ENCODE results near the gene KDELR3.

Gene KDELR3

GRCh38 chr22:38479096-38479837, 11.4 kb downstream of the KDELR3 start:
- in situ Hi-C loops (cut with MboI; ENCODE audit: low sequenced_read_pairs, unreplicated experiment) = no loop called here
- TF ChIP-seq, protein P1, sequence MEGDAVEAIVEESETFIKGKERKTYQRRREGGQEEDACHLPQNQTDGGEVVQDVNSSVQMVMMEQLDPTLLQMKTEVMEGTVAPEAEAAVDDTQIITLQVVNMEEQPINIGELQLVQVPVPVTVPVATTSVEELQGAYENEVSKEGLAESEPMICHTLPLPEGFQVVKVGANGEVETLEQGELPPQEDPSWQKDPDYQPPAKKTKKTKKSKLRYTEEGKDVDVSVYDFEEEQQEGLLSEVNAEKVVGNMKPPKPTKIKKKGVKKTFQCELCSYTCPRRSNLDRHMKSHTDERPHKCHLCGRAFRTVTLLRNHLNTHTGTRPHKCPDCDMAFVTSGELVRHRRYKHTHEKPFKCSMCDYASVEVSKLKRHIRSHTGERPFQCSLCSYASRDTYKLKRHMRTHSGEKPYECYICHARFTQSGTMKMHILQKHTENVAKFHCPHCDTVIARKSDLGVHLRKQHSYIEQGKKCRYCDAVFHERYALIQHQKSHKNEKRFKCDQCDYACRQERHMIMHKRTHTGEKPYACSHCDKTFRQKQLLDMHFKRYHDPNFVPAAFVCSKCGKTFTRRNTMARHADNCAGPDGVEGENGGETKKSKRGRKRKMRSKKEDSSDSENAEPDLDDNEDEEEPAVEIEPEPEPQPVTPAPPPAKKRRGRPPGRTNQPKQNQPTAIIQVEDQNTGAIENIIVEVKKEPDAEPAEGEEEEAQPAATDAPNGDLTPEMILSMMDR (IDR thresholded peaks at IDR 0.05; ENCODE audit: borderline replicate concordance, control extremely low read depth, extremely low read depth, insufficient read depth, missing control alignments) = no peak
- no peak for DNase-seq (ENCODE audit: low spot score)

DNA sequence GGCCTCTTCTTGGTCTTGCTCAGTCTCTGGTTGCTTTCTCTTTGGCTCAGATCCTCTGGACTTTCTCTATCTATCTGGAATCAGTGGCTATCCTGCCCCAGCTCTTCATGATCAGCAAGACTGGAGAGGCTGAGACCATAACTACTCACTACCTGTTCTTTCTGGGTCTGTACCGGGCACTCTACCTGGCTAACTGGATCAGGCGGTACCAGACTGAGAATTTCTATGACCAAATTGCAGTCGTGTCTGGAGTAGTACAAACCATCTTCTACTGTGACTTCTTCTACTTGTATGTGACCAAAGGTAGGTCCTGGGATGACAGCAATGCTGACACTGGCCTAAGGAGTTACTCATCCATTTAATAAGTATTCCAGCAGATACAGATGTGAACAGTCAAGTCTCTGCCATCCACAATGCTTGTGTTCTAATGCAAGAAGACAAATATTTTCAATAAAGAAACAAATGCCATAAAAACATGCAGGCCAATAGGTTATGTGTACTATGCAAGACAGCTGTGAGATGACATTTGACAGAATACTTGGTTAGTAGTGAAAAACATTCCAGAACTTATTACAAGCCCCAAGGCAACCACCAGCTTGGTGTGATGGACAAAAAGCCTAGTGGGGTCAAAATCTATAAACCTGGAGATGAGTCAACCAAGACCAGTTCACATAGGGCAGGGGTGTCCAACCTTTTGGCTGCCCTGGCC, 13.4 kb downstream of the KDELR3 start:
- TF ChIP-seq, protein P1 (IDR thresholded peaks at IDR 0.05; ENCODE audit: borderline replicate concordance, control extremely low read depth, extremely low read depth, insufficient read depth, missing control alignments) = no peak
- no peak for DNase-seq (ENCODE audit: low spot score)
- in situ Hi-C loops (cut with MboI; ENCODE audit: low sequenced_read_pairs, unreplicated experiment) = no loop called here

DNA sequence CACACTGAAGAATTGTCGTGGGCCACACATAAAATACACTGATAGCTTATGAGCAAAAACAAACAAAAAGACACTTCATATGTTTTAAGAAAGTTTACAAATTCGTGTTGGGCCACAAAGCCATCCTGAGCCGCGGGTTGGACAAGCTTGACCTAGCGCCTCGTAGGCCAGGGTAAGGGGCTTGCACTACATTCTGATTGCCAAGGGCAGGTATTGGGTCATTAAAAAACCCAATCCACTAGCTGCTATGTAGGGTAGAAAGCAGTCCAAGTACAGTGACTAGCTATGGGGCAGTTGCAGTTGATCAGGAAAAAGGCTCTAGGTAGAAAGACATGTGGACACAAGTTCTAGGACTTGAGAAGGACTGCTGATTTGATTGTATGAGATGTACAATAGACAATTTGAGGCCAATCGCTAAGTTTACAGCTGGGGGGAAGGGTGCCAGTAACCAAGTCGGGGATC, 14.0 kb downstream of the KDELR3 start:
- in situ Hi-C loops (cut with MboI; ENCODE audit: low sequenced_read_pairs, unreplicated experiment) = no loop called here
- no peak for DNase-seq (ENCODE audit: low spot score)
- TF ChIP-seq, protein P1 (IDR thresholded peaks at IDR 0.05; ENCODE audit: borderline replicate concordance, control extremely low read depth, extremely low read depth, insufficient read depth, missing control alignments) = no peak

GRCh38 chr22:38482662-38483308, 14.9 kb downstream of the KDELR3 start:
- in situ Hi-C loops (cut with MboI; ENCODE audit: low sequenced_read_pairs, unreplicated experiment) = no loop called here
- no peak for DNase-seq (ENCODE audit: low spot score)
- TF ChIP-seq, protein P1 (IDR thresholded peaks at IDR 0.05; ENCODE audit: borderline replicate concordance, control extremely low read depth, extremely low read depth, insufficient read depth, missing control alignments) = no peak

DNA sequence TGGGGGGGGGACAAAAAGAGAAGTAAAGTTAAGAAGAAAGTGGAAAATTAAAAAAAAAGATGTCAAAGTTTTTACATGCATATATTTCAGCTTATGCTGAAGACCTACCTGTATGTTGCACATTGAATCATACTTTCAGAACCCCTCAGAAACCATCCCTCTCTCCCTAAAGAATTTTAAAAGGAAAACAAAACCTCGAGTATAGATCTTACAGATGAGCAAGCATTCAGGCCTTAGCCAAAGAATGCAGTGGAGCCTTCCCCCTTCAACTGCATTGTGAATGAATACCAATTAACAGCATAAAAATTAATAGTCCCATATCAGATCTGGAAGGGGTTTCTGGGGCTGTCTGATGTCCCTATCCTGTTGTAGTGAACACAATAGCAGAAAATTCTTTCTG, 16.3 kb downstream of the KDELR3 start:
- in situ Hi-C loops (cut with MboI; ENCODE audit: low sequenced_read_pairs, unreplicated experiment) = no loop called here
- TF ChIP-seq, protein P1 (IDR thresholded peaks at IDR 0.05; ENCODE audit: borderline replicate concordance, control extremely low read depth, extremely low read depth, insufficient read depth, missing control alignments) = no peak
- no peak for DNase-seq (ENCODE audit: low spot score)

DNA sequence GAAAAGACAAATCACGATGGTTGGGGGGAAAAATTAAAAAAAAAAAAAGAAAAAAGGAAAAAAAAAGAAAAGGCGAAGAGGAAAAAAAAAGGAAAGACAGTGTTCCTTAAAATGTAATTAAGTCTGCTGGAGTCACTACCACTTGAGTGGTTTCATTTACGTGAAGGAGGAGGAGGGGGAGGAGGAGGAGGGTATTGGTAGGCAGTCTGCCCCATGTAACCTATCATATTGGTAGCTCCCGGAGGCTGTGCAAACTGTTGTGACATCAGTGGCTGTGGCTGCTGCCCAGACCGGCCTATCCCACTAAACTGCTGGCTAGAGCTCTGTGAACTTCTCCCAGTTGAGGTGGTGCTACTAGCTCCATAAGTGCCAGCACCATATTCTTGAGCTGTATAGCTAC, 17.9 kb downstream of the KDELR3 start:
- TF ChIP-seq, protein P1 (IDR thresholded peaks at IDR 0.05; ENCODE audit: borderline replicate concordance, control extremely low read depth, extremely low read depth, insufficient read depth, missing control alignments) = no peak
- in situ Hi-C loops (cut with MboI; ENCODE audit: low sequenced_read_pairs, unreplicated experiment) = no loop called here
- DNase-seq (ENCODE audit: low spot score) = no peak

All from GM13976 (cell line).